Natural killer cell (primary cell): ENCODE measurements around the gene CC2D2A. TPM values are rescaled to one million over a fixed set of nuclear protein-coding genes. Genes with fewer than 3 reads are reported as not detected.

Experiments used
- ATAC-seq, 3 donors: fragments of 150-1000 bp in 2 of 3; fragments of 200-7000 bp in 1 of 3; cut with Tn5 transposase; 1 replicate in 1 of 3; 2 replicates in 2 of 3; pipeline ENCODE4 v1.10.0; 2021; ENCODE audit warnings: mild to moderate bottlenecking in 2 of 3, moderate library complexity in 2 of 3
- DNase-seq, 2 donors: peaks; one replicate each; pipeline versions ENCODE4 v3.0.0 to v3.0.0-alpha.2; 2013 to 2021; ENCODE audit warnings: mixed read lengths in 1 of 2
- H3K27ac ChIP-seq: one replicate; pipeline ENCODE4 v1.5.1; 2013; ENCODE audit warnings: mild to moderate bottlenecking, low read length
- H3K27me3 ChIP-seq: one replicate; pipeline ENCODE4 v1.6.1; 2013; ENCODE audit warnings: low read length; ENCODE audit not compliant: control insufficient read depth, insufficient read depth
- H3K36me3 ChIP-seq: one replicate; pipeline ENCODE4 v1.6.1; 2013; ENCODE audit warnings: low read length; ENCODE audit not compliant: control insufficient read depth, insufficient read depth
- H3K4me1 ChIP-seq: one replicate; pipeline ENCODE4 v1.6.1; 2013; ENCODE audit warnings: low read length; ENCODE audit not compliant: control insufficient read depth, insufficient read depth
- H3K4me3 ChIP-seq: one replicate; pipeline ENCODE4 v1.5.1; 2013; ENCODE audit warnings: low read length
- H3K9me3 ChIP-seq: one replicate; pipeline ENCODE4 v1.6.1; 2013; ENCODE audit warnings: low read length; ENCODE audit not compliant: control insufficient read depth, insufficient read depth
- H3K27ac Mint-ChIP-seq, 2 donors: one replicate each; pipeline ENCODE4 v1.8.0; 2022; ENCODE audit warnings: mild to moderate bottlenecking in 2 of 2, mixed read lengths in 2 of 2, moderate library complexity in 1 of 2
- H3K27me3 Mint-ChIP-seq, 2 donors: one replicate each; pipeline ENCODE4 v1.8.0; 2022; ENCODE audit warnings: low read depth in 2 of 2, mixed read lengths in 2 of 2
- H3K36me3 Mint-ChIP-seq: one replicate; pipeline ENCODE4 v1.8.0; 2022; ENCODE audit warnings: mixed read lengths
- H3K4me1 Mint-ChIP-seq, 2 donors: one replicate each; pipeline ENCODE4 v1.8.0; 2022; ENCODE audit warnings: mixed read lengths in 2 of 2
- H3K4me3 Mint-ChIP-seq: one replicate; pipeline ENCODE4 v1.8.0; 2022; ENCODE audit warnings: mild to moderate bottlenecking, moderate library complexity, mixed read lengths
- H3K9me3 Mint-ChIP-seq, 2 donors: one replicate each; pipeline ENCODE4 v1.8.0; 2022; ENCODE audit warnings: mixed read lengths in 2 of 2
- CTCF ChIP-seq: fragments of 200-600 bp; IDR thresholded peaks from one replicate; pipeline ENCODE4 v1.8.0; 2022; ENCODE audit warnings: antibody characterized with exemption
- WGBS: methylation state at CpG from one replicate; pipeline ENCODE4 v1.1.7; 2013; ENCODE audit warnings: missing lambda C conversion rate; ENCODE audit not compliant: insufficient coverage; 5-methylcytosine and 5-hydroxymethylcytosine counted together
- intact Hi-C: fragments of 100-400 bp; cut with micrococcal nuclease; formaldehyde crosslinking; loops from one replicate; pipeline ENCODE4 v1.14.2; 2022
- total RNA-seq, 4 donors: library from RNA; stranded (reverse); fragments of 120-200 nt in 1 of 4; gene quantifications; one replicate each; pipeline versions ENCODE4 v1.2.3 to v1.2.4, GENCODE V29; 2013 to 2022

The CC2D2A gene
- total RNA-seq, 3 donors from 2014 or later (not counting 1 experiment from before 2014, with no cell fraction given), result 0.78 to 1.6 (median 0.83) TPM

- Histone ChIP-seq H3K27ac (no peak overlapping the region), H3K4me1 (no peaks in the 10 kb centered on the region), H3K4me3 (no peak overlapping the region), H3K27me3 (no peaks in the 10 kb centered on the region), H3K9me3 (no peaks in the 10 kb centered on the region), H3K36me3 (no peaks in the 10 kb centered on the region)
- WGBS, result 92% methylated on average over 2 of the region's 2 CpGs
- H3K36me3 Mint-ChIP-seq, result no peaks in the 10 kb centered on the region
- H3K4me3 Mint-ChIP-seq, result no peak overlapping the region
- ATAC-seq (no peak), DNase-seq (no peak)
- no peak overlapping the region for H3K27ac Mint-ChIP-seq
- intact Hi-C loops, result no loop called here
- no peaks in the 10 kb centered on the region for H3K9me3 Mint-ChIP-seq
- H3K27me3 Mint-ChIP-seq, result peaks cover 0 to 8% of the 10 kb centered on the region in 2 donors
- no peaks in the 10 kb centered on the region for H3K4me1 Mint-ChIP-seq
- no peak for TF ChIP-seq CTCF
Observed at GRCh38 chr4:15443371-15444160, 26.1 kb upstream of the CC2D2A start.

GRCh38 chr4:15444276-15444675 lies 25.4 kb upstream of the CC2D2A start:
- H3K27ac Mint-ChIP-seq, result no peak overlapping the region
- no peak for ATAC-seq
- H3K36me3 ChIP-seq, result no peaks in the 10 kb centered on the region
- H3K4me3 Mint-ChIP-seq, result no peak overlapping the region
- no peak for TF ChIP-seq CTCF
- H3K27ac ChIP-seq, result no peak overlapping the region
- no peaks in the 10 kb centered on the region for H3K27me3 ChIP-seq
- no peaks in the 10 kb centered on the region for H3K9me3 Mint-ChIP-seq
- no peak for DNase-seq
- H3K9me3 ChIP-seq, result no peaks in the 10 kb centered on the region
- 90% methylated on average over 7 of the region's 7 CpGs for WGBS
- H3K4me1 Mint-ChIP-seq, result no peaks in the 10 kb centered on the region
- intact Hi-C loops, result no loop called here
- H3K4me3 ChIP-seq, result no peak overlapping the region
- H3K36me3 Mint-ChIP-seq, result no peaks in the 10 kb centered on the region
- peaks cover 0 to 8% of the 10 kb centered on the region in 2 donors for H3K27me3 Mint-ChIP-seq
- no peaks in the 10 kb centered on the region for H3K4me1 ChIP-seq

GRCh38 chr4:15444879-15445547 lies 24.7 kb upstream of the CC2D2A start:
- no peaks in the 10 kb centered on the region for H3K36me3 Mint-ChIP-seq
- Histone ChIP-seq H3K4me1 (no peaks in the 10 kb centered on the region), H3K27me3 (no peaks in the 10 kb centered on the region), H3K27ac (no peak overlapping the region), H3K9me3 (no peaks in the 10 kb centered on the region), H3K36me3 (no peaks in the 10 kb centered on the region), H3K4me3 (no peak overlapping the region)
- H3K27ac Mint-ChIP-seq, result no peak overlapping the region
- WGBS, result 25% methylated on average over 2 of the region's 4 CpGs
- no peak for ATAC-seq
- no peak overlapping the region for H3K4me3 Mint-ChIP-seq
- no peaks in the 10 kb centered on the region for H3K4me1 Mint-ChIP-seq
- DNase-seq, result no peak
- H3K27me3 Mint-ChIP-seq, result peaks cover 0 to 8% of the 10 kb centered on the region in 2 donors
- H3K9me3 Mint-ChIP-seq, result no peaks in the 10 kb centered on the region
- intact Hi-C loops, result no loop called here
- TF ChIP-seq CTCF, result no peak
